Islet precursor cell (in vitro differentiated cells): Measurements from ENCODE around the gene AGAP3.
A peak's percentile ranks its signal among the peaks of the same experiment; 100 is the strongest.

Experiments used
- DNase-seq: peaks from one replicate; pipeline ENCODE4 v3.0.0-alpha.2; 2018

Gene AGAP3

DNA sequence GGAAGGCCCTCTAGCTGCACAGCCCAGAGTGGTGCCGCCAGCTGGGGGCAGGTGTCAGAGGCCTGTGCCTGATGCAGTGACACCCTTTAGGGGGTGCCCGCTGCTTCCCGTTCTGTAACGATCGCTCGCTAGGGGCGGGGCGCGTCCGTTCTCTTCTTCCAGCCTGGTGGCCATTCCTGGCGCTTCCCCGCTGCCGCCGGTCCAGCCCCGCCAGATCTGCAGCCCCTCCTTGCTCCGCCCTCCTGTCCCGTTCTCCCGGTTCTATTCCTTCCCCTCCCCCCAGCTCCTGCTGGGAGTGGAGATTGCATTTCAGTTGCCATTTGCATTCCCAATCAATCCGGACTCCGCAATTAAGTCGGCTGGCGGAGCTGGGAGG is 39.2 kb downstream of the AGAP3 start:
- peak; percentile 84 for DNase-seq

DNA sequence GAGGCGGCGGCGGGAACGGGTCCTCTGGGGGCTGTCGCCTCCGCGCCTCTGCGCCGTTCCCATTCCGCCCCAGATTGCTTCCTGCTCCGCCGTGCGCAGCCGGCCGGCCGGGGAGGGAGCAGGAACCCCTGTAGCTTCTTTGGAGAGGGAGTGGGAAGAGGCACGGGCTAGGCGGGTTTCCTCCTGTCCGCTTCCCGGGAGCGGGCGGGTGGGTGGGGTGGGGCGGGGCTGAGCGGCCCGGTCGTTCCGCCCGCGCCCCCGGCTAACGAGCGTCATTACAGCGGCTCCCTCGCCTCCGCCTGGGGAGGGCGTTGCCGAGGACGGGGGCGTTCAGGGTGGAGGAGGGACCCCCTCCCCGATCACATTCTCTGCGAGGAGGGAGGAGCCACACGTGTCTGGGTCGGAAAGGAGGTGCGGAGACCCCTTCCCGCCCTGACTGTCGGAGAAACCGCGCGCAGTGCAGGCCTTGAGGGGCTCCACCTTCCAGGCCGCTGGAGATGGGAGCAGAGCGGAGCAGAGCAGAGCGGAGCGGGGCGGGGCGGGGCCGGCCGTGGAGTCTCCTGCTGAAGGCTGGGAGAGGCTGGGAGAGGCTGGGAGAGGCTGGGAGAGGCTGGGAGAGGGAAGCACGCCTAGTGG is 39.7 kb downstream of the AGAP3 start:
- DNase-seq, result no peak

DNA sequence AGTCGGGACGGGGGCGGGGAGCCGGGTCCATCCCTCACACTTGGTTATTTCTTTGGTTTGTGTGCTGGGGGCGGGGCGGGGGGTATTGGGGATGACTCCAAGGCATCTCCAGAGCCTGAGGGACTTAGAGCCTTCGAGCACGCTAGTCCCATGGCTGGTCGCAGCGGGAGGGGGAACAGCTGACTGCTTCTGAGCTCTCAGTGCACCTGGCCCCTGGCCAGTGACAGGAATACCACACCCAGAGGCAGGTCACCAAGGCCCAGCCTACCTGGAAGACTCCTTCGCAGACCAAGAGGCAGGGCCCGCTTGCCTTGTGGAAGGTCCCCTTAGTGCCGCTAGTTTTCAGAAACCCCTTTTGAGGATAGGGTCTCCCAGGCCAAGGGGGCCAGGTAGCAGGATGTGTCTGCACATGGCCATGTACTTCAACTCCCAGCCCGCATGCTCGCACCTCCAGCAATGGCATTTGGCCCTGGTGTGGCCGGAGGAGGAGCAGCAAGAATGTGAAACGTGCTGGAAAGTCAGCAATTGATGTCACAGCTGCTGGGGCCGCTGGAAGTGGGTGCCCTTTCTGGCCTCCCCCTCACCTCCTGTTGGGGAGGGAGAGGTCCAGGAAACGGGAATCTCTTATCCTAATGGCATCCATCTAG is 40.3 kb downstream of the AGAP3 start:
- no peak for DNase-seq

DNA sequence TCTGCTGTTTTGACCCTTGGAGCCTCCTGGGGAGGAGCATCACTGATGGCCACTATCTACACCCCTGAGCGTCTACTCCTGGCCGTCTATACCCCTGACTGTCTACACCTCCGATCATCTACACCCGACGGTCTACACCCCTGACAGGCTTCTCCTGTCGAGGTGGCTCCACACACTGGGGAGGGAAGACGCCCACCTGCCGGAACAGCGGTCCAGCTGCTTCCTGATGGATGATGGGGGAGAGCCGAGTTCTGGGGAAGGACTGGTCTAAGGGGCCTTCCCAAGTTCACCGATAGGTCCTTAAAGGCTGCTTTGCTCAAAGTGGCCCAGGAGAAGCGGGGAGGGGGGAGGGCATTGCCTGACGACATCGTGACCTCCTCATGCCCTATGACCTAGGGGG is 41.9 kb downstream of the AGAP3 start:
- DNase-seq, result no peak

DNA sequence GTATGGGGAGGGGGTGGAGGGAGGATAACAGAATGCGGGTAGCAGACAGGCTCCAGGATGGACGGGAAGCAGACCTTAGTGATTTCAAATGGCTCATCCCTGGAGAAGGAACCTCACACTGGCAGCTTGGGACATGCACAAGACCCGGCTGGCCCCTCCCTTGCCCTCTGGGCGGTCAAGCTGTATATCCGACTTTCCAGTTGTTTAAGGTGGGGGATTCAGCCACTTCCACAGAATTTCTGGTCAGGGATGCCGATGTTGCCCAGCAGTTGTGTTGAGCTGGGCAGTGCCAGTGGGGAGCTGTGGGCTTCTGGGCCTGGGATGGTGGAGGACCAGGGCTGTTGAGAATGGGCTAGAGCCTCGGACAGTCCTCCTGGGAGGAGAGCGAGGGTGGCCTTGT is 42.4 kb downstream of the AGAP3 start:
- DNase-seq, result no peak

DNA sequence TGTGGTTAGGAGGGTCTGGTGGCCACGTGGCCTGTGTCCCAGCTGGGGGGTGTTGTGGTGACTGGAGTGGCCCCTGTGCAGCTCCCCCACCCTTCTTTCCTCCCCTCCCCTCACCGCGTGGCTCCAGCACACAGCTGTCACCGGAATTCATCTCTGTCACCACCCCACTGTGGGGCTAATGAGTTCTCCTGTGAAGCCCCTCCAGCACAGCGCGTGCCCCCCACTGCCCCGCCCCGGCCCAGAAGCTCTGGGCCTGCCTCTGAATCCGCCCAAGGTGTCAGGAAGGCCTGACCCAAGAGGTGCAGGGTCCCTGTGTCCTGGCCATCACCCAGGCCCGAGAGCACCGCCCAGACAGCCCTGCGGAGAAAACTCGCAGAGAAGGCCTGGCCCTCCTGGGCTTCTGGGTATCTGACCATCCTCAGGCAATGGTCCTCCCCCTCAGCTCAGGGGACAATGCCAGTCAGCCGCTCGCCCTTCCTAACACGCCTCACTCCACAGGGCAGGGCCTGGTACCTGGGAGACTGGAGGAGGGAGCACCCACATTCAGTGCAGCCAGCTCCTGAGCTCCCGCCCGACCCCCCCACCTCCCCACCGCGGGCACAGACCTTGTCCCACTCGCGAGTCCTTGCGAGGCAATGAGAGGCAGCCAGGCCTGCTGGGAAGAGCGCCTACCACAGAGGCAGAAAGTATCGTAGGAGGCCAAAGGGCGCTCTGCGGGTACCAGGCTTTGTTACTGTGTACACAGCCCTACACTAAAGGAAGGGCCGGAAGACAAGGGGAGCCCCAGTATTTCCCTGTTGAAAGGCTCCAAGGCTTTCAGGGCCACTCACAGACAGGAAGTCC is 43.1 kb downstream of the AGAP3 start:
- no peak for DNase-seq

DNA sequence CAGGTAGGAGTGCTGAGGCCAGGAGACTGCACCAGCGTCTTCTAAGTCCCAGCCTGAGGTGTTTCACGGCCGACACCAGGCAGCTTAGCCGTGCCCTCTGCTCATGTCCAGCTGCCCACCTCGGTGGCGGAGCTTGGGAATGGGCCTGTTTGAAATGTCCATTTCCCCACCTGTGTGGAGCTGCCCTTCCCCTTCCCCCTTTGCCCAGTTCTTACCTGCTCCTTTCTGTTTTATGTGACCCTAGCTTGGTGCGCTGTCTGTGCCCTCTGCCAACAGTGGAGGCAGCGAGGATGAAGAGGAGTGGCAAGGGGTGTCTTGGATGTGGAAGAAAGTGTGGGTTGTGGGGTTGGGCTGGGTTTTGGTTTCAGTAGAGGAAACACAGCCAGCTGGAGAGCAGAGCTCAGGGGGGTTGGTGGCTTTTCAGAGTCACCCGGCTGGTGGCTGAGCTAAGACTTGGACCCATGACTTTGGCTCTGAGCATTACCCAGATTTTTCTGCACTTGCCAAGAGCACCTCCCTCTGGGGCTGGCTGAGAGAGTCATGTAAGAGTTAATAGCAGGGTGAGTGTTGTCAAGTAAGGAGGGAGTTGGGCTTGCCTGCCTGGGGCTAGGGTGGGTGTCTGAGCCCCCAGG is 43.8 kb downstream of the AGAP3 start:
- no peak for DNase-seq

DNA sequence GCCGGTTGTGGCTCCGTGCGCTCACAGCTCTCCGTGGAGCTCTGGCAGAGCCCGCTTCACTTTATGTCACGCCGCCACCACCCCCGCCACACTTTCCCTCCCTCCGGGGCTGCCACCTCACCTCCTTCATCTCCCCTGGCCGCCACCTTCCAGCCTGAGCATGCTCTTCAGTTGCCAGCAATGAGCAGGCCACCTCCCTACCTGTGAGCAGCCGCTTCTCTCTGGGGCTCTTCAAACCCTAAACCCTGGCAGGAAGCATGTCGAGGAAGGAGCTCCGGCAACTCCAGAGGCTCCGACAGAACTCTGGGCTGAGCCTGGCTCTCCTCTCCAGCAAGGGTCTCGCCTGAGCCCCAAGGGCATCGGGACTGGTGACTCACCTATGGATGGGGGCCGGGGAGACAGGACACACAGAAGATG is 44.5 kb downstream of the AGAP3 start:
- DNase-seq, result no peak

DNA sequence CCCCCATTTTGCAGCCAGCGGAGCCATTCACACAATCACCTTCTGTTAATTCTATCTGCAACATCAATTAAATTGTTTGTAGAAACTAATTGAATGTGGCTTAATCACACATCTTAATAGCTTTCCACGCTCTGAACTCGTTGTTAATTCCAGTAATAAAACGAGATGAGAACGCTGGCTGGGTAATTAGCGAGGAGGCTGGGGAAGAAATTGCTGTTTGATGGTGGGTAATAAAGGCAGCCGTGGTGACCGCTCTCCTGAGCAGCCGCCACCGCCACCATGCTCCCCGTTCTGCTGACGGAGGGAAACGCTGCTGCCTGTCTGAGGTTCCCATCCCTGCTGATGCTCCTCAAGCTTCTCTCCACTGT is 44.9 kb downstream of the AGAP3 start:
- DNase-seq, result no peak

DNA sequence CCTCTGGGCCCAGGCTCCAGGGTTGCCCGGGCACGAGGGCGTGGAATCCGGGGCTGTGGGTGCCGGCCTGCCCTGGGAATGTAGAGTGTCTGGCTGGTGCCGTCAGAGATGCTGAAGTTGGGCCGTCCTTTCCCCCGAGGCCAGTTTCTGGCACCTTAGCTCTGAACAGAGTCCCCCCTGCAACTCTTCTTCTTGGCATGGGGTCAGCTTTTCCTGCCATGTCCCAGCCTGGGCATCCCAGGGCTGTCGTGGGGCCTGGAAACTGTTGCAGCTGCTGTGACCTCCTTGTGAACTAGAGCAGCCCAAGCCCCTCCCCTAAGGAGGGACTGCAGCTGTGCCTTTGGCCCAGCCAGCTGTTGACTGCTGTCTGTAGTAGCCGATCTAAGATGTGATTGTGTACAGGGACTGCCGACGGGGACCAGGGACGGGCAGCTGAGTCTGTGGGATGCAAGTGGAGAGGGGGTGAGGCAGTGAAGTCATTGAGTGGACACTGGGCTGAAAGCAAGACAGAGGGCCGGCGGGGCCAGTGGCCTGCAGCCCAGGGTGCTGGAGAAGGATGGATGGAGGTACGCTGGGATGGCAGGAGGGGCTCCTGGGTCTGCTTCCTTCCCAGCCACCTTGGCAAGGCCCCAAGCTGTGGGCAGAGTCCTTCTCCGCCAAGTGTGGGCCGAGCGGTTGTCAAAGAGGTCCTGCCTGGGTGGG is 45.5 kb downstream of the AGAP3 start:
- DNase-seq, result no peak

DNA sequence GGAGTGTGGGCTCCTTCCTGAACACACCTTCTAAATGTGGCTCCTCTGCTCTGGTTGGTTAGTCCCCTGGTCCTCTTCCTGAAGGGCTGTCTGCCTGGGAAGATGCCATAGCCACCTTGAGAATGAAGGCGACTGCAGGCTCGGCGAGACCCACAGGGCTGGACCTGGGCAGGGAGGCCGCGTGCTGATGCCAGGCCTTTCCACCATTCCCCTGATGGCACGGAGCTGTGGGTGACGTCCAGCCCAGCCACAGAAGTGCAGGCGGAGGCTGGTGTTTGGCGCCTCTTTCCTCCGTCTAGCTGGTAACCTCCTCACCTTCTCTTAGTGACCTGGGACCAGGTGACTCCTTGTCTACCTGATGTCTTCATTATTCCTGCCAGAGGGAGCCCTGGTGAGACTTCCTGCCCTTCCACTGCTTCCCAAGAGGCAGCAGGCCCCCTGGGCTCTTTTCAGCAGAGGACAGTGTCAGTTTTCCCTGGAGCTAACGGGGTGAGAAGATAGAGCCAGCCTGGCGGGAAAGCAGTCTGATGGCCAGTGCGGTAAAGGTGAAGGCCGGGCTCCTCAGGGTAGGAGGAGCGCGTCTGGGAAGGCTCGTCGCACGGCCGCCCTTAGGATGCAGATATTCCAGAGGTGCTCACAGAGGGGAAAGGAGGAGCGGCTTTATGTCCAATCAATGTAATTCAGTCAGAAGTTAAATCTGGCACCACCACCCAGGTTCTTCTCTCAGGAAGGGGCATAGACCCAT is 46.4 kb downstream of the AGAP3 start:
- no peak for DNase-seq

DNA sequence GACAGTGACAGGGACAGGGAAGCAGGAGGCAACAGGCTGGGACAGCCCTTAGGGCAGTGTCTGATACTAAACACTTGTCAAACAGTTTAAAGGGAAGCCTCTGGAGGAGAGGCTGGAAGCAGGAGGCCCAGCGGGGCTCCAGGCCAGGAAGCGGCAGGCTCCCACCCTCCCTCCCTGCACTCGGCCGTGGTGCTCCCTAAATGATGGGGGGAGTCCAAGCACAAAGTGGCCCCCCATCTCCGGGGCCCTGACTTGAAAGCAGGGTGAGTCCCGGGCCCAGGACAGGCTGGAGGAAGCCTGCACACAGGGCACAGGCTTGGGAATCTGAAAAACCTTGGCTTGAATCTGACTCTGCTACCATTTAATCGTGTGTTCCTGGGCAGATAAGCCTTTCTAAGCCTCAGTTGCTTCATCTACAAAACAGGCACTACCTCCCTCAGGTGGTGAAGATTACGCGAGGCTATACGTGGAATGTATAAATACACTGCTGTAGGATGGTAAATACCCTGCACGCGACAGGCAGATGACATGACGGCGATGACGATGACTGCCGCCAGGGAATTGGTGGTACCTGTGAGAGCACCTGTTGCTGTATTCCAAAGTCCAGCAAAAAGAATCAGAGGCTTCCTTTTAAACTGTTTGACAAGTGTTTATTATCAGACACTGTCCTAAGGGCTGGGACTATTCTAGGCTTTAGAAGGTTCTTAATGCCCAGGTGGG is 47.2 kb downstream of the AGAP3 start:
- no peak for DNase-seq

DNA sequence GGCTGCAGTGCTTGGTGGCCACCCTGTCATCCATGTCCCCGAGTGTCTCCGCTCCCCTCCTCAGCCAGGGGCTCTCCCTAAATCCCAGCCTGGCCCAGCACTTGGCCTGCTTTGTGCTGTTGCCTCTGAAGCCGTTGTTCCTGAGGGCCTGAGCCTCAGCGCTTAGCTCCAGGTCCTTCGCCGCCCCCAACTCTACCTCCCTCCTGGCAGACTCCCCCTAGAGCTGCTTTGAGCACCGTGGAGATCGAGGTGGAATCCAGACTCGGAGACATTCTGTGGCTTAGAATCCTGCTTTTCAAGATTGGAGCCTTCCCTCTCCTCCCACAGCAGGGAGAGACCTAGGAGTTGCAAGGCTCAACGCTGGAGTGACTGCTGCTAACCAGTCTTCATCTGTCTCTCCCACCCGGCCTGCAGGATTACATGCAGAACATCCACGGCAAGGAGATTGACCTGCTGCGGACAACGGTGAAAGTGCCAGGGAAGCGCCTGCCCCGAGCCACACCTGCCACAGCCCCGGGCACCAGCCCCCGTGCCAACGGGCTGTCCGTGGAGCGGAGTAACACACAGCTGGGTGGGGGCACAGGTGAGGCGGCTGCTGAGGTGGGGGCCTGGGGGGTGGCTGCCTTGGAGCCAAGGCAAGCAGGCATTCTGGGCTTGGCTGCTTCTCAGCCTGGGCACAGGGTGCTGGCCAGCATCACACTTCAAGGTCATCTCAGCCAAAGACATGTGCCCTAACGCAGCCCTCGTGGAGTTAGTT is 47.9 kb downstream of the AGAP3 start:
- no peak for DNase-seq

DNA sequence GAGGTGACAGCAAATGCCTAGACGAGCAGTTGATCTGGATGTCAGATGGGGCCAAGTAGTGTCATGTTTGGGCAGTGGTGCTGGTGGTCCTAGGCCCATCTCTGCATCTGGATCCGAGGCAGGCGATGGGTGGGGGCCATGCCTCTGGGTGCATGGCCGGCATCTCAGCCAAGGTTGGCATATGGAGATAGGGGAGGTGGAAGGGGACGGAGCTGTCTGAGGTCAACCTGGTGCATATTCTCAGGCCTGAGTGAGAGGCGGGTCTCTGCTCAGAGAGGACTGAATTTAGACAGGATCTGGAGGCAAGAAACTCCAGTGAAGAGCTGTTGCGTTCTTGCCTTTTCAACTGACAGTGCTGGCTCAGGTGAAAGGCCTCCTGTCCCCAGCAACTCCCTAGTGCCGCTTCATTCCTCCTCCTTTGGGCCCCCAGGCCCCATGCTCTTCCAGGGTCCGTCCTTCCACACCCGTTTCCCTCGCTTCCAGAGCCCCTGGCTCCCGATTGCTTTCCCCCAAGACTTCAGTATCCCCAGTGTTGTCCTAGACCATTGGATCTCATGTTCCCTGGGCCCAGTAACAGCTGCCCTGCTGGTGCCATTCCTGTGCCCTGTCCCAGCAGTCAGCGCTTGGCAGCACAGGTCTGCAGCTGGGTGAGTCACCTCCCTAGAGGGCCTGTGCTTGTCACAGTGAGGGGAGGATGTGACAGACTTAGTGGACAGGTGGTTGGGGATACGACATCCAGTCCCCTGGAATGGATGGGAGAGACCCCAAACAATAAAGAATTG is 48.7 kb downstream of the AGAP3 start:
- no peak for DNase-seq

DNA sequence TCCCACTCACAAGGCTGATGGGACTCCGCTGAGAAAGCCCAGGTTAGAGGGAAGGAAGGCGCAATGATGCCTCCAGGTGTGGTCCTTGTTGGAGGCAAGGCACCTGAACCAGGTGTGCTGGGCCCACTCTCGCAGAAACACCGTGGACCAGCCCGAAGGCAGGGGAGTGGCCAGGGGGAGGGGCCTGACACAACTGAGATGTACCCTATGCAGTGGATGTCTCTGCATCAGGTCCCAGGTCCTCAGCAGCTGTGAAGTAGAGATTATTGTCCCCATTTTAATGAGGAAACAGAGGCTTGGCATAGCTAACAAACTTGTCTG is 49.2 kb downstream of the AGAP3 start:
- no peak for DNase-seq

DNA sequence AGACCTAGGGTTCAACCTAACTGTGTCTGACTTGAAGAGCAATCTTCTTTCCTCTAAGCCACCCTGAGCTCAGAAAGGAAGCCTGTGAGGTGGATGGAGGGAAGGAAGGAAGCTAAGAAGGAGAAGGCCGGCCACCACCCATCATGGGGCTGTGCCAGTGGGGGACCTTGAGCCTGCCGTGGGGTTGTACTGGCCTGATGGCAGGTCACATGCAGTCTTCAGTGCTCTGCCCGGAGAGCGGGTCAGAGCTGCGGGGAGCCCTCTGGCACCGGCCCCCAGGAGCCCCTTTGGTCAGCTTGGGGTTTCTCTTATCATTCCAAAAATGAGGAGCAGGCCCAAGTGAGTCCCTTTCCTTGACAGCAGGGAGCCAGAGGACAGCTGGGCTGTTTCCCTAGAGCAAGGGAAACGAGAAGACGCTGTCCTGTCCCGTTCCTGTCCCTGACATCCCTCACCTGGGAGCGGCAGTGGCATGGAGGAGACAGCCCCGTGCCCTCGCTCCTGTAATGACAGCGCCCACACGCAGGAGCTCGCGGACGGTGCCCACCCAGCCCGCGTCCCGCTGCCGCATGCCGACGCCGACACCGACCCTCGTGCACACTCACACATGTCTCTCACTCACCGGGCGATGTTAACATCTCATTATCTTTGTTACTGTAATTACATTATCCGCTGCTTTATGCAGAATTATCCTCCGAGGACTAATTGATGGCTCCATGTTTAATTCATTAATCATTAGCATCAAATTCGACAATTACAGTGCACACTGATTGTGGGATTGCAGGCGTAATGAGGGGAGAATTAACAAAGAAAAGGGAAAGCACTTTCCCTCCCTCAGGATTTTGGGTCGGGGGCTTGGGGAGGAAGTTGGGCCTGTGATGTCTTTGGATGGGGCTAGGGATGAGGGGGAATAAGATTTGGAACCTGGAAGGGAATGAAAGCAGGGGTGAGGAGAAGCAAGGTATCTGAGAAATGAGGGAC is 49.9 kb downstream of the AGAP3 start:
- no peak for DNase-seq

DNA sequence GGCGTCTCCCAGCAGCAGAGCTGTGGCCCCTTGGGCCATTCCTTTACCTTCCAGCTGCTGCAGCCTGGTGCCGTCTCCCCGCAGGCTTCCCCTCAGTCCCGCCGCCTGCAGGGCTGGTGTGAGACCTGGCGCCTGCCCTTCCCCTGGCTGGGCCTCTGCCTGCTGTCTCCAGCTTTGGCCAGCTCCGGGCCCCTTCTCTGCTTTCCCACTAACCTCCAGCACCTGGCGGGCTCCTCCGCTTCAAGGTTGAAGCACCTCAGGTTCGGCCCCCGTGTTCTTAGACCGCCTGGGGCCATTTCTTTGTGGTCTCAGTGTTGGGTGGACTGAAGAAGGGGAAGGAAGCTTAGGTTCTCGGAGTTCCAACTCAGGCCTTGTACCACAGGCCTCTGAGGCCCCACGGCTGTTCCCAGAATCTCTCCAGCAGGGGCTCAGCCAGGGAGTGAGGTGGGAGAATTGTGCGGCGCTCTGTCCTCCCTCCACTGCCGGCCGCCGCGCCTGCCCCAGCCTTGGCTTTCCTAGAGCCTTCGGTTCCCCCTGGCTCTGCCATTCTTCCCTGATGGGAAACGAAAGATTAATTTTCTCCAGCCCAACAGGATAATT is 50.9 kb downstream of the AGAP3 start:
- DNase-seq, result no peak

DNA sequence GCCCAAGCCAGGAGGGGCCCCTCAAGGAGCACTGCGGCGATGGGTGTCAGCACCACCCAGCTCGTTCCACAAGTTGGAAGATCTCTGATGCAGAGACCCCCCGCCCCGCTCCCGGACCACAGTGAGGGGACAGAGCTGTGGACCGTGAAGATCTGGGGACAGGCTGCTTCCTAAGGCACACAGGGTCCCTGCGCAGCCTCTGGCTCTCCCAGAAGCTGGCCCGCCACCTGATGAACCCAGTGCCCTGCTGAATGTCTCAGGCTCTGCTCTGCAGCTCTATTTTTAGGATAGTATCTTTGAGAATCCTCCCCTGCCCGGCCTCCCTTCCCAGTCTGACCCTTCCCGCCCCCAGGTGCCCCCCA is 51.5 kb downstream of the AGAP3 start:
- DNase-seq, result no peak
